Neuronal stem cell (in vitro differentiated cells): ENCODE results near the gene ZFP92.

ENCODE experiments used
- DNase-seq: peaks from one replicate; pipeline ENCODE4 v3.0.0-alpha.2; 2013; ENCODE audit warnings: low spot score
- H2AFZ ChIP-seq: one replicate; pipeline ENCODE4 v1.6.1; 2013; ENCODE audit warnings: mild to moderate bottlenecking, low read length, inconsistent platforms
- H2AK5ac ChIP-seq: 2 replicates; pipeline ENCODE4 v1.6.1; 2013; ENCODE audit warnings: low read depth, mild to moderate bottlenecking, inconsistent platforms, low read length, moderate library complexity, mixed read lengths
- H2BK120ac ChIP-seq: 2 replicates; pipeline ENCODE4 v1.6.1; 2013; ENCODE audit warnings: low read depth, mild to moderate bottlenecking, inconsistent platforms, low read length, moderate library complexity, mixed read lengths
- H2BK12ac ChIP-seq: one replicate; pipeline ENCODE4 v1.6.1; 2013; ENCODE audit warnings: low read length, inconsistent platforms
- H2BK15ac ChIP-seq: 2 replicates; pipeline ENCODE4 v1.6.1; 2013; ENCODE audit warnings: mild to moderate bottlenecking, low read length, inconsistent platforms, mixed read lengths
- H2BK5ac ChIP-seq: one replicate; pipeline ENCODE4 v1.6.1; 2013; ENCODE audit warnings: inconsistent platforms, mild to moderate bottlenecking, low read length, moderate library complexity
- H3K14ac ChIP-seq: one replicate; pipeline ENCODE4 v1.6.1; 2013; ENCODE audit warnings: low read length, inconsistent platforms
- H3K18ac ChIP-seq: 2 replicates; pipeline ENCODE4 v1.6.1; 2013; ENCODE audit warnings: low read length, inconsistent platforms
- H3K23ac ChIP-seq: 2 replicates; pipeline ENCODE4 v1.6.1; 2013; ENCODE audit warnings: low read depth, mild to moderate bottlenecking, mixed read lengths, low read length, inconsistent platforms; ENCODE audit not compliant: poor library complexity
- H3K27ac ChIP-seq: replicated peaks from 3 replicates; pipeline ENCODE4 v1.5.1; 2013; ENCODE audit warnings: low read length, inconsistent platforms
- H3K27me3 ChIP-seq, 3 experiments: 2 replicates each; pipeline ENCODE4 v1.6.1; 2013; ENCODE audit warnings: low read length in 3 of 3, mild to moderate bottlenecking in 2 of 3, inconsistent platforms in 1 of 3, low read depth in 1 of 3, mixed read lengths in 1 of 3, moderate library complexity in 1 of 3; ENCODE audit not compliant: control insufficient read depth in 3 of 3, insufficient read depth in 3 of 3
- H3K36me3 ChIP-seq, 2 donors: replicated peaks in 1 of 2; 2 replicates each; pipeline ENCODE4 v1.6.1; 2013; ENCODE audit warnings: low read length in 2 of 2; ENCODE audit not compliant: control insufficient read depth in 2 of 2, insufficient read depth in 2 of 2
- H3K4ac ChIP-seq: 2 replicates; pipeline ENCODE4 v1.6.1; 2013; ENCODE audit warnings: inconsistent platforms, mild to moderate bottlenecking, low read length, moderate library complexity
- H3K4me1 ChIP-seq, 2 donors: 1 replicate in 1 of 2; 2 replicates in 1 of 2; pipeline ENCODE4 v1.6.1; 2013; ENCODE audit warnings: low read length in 2 of 2, low read depth in 1 of 2; ENCODE audit not compliant: control insufficient read depth in 2 of 2, insufficient read depth in 1 of 2
- H3K4me2 ChIP-seq: one replicate; pipeline ENCODE4 v1.6.1; 2013; ENCODE audit warnings: mild to moderate bottlenecking, low read length, inconsistent platforms; ENCODE audit not compliant: insufficient read depth, poor library complexity, severe bottlenecking
- H3K4me3 ChIP-seq, 2 donors: 2 replicates each; pipeline ENCODE4 v1.5.1; 2013; ENCODE audit warnings: low read length in 2 of 2, mild to moderate bottlenecking in 2 of 2, inconsistent platforms in 1 of 2, moderate library complexity in 1 of 2
- H3K79me1 ChIP-seq: one replicate; pipeline ENCODE4 v1.6.1; 2013; ENCODE audit warnings: low read depth, mild to moderate bottlenecking, inconsistent platforms, low read length, moderate library complexity
- H3K9ac ChIP-seq: one replicate; pipeline ENCODE4 v1.6.1; 2013; ENCODE audit warnings: mild to moderate bottlenecking, low read depth, low read length, inconsistent platforms; ENCODE audit not compliant: poor library complexity
- H3K9me3 ChIP-seq, 2 donors: replicated peaks in 1 of 2; 2 replicates each; pipeline versions ENCODE3 to v1.6.1; 2013; ENCODE audit warnings: low read length in 2 of 2, mild to moderate bottlenecking in 2 of 2, inconsistent platforms in 1 of 2, low read depth in 1 of 2, mixed read lengths in 1 of 2, moderate library complexity in 1 of 2; ENCODE audit not compliant: control insufficient read depth in 2 of 2, insufficient read depth in 1 of 2
- H4K8ac ChIP-seq: one replicate; pipeline ENCODE4 v1.6.1; 2013; ENCODE audit warnings: low read depth, mild to moderate bottlenecking, inconsistent platforms, low read length, moderate library complexity
- H4K91ac ChIP-seq: one replicate; pipeline ENCODE4 v1.6.1; 2013; ENCODE audit warnings: low read length, low read depth, mild to moderate bottlenecking, inconsistent platforms; ENCODE audit not compliant: poor library complexity
- WGBS, 2 donors: extraction: QIAGEN DNeasy Blood & Tissue Kit; methylation state at CpG; one replicate each; pipeline ENCODE4 v1.1.7; 2013; ENCODE audit warnings: missing lambda C conversion rate in 2 of 2, mixed read lengths in 1 of 2; ENCODE audit not compliant: insufficient read length in 2 of 2, insufficient replicate concordance in 1 of 2; ENCODE audit errors: extremely low coverage in 2 of 2; 5-methylcytosine and 5-hydroxymethylcytosine counted together

ZFP92 gene

GRCh38 chrX:153412746-153413720 lies 1.8 kb downstream of the ZFP92 start:
- Histone ChIP-seq H4K8ac (no peak overlapping the region), H3K4me3 (no peak overlapping the region), H3K36me3 (no peaks in the 10 kb centered on the region), H2BK5ac (no peak overlapping the region), H3K18ac (no peak overlapping the region), H2BK15ac (no peak overlapping the region), H3K4ac (no peak overlapping the region), H2AFZ (no peak overlapping the region), H3K9me3 (no peaks in the 10 kb centered on the region), H3K4me1 (no peaks in the 10 kb centered on the region), H3K4me2 (no peak overlapping the region), H3K27ac (no peak overlapping the region), H3K79me1 (no peaks in the 10 kb centered on the region), H2BK120ac (no peak overlapping the region), H3K9ac (no peak overlapping the region), H3K23ac (no peak overlapping the region), H3K14ac (no peak overlapping the region), H4K91ac (no peak overlapping the region), H2BK12ac (no peak overlapping the region), H3K27me3 (peaks cover 0 to 82% (median 10%) of the 10 kb centered on the region in 3 experiments), H2AK5ac (no peak overlapping the region)
- no peak for DNase-seq
- no CpG with 5 or more reads among the region's 23 CpGs for WGBS, 2 donors

GRCh38 chrX:153413731-153414130 lies 2.5 kb downstream of the ZFP92 start:
- Histone ChIP-seq H2BK15ac (no peak overlapping the region), H3K27ac (no peak overlapping the region), H3K14ac (no peak overlapping the region), H2AK5ac (no peak overlapping the region), H3K4me3 (no peak overlapping the region), H3K23ac (no peak overlapping the region), H3K27me3 (peaks cover 0 to 82% (median 10%) of the 10 kb centered on the region in 3 experiments), H3K9me3 (no peaks in the 10 kb centered on the region), H3K18ac (no peak overlapping the region), H3K36me3 (no peaks in the 10 kb centered on the region), H2BK12ac (no peak overlapping the region), H2AFZ (no peak overlapping the region), H3K79me1 (no peaks in the 10 kb centered on the region), H4K91ac (no peak overlapping the region), H3K4me1 (no peaks in the 10 kb centered on the region), H2BK120ac (no peak overlapping the region), H3K9ac (no peak overlapping the region), H4K8ac (no peak overlapping the region), H2BK5ac (no peak overlapping the region), H3K4me2 (no peak overlapping the region), H3K4ac (no peak overlapping the region)
- DNase-seq: no peak
- WGBS, 2 donors: no CpG with 5 or more reads among the region's 11 CpGs

- H3K4me3 ChIP-seq: no peak overlapping the region
- H2AFZ ChIP-seq: no peak overlapping the region
- no peaks in the 10 kb centered on the region for H3K4me1 ChIP-seq
- H3K79me1 ChIP-seq: no peaks in the 10 kb centered on the region
- H3K4ac ChIP-seq: no peak overlapping the region
- no peak overlapping the region for H3K18ac ChIP-seq
- no peaks in the 10 kb centered on the region for H3K9me3 ChIP-seq
- no peak overlapping the region for H3K4me2 ChIP-seq
- no peak overlapping the region for H3K23ac ChIP-seq
- H3K36me3 ChIP-seq: no peaks in the 10 kb centered on the region
- WGBS, 2 donors: no CpG with 5 or more reads among the region's 9 CpGs
- H4K91ac ChIP-seq: no peak overlapping the region
- H2BK15ac ChIP-seq: no peak overlapping the region
- H3K27me3 ChIP-seq: peaks cover 0 to 86% (median 10%) of the 10 kb centered on the region in 3 experiments
- H2AK5ac ChIP-seq: no peak overlapping the region
- H2BK120ac ChIP-seq: no peak overlapping the region
- H3K27ac ChIP-seq: no peak overlapping the region
- no peak overlapping the region for H2BK12ac ChIP-seq
- no peak overlapping the region for H4K8ac ChIP-seq
- no peak overlapping the region for H3K14ac ChIP-seq
- no peak for DNase-seq
- H2BK5ac ChIP-seq: no peak overlapping the region
- no peak overlapping the region for H3K9ac ChIP-seq
Observed at GRCh38 chrX:153414856-153415510, 3.7 kb downstream of the ZFP92 start.

- Histone ChIP-seq H2BK120ac (no peak overlapping the region), H3K79me1 (no peaks in the 10 kb centered on the region), H2BK5ac (no peak overlapping the region), H3K36me3 (no peaks in the 10 kb centered on the region), H2BK15ac (no peak overlapping the region), H3K4me1 (no peaks in the 10 kb centered on the region), H3K4me2 (no peak overlapping the region), H4K91ac (no peak overlapping the region), H3K4me3 (no peak overlapping the region), H3K9ac (no peak overlapping the region), H3K23ac (no peak overlapping the region), H3K14ac (no peak overlapping the region), H3K4ac (no peak overlapping the region), H3K27ac (no peak overlapping the region), H3K27me3 (peaks cover 0 to 78% (median 2%) of the 10 kb centered on the region in 3 experiments), H3K9me3 (no peaks in the 10 kb centered on the region), H2AFZ (no peak overlapping the region), H2AK5ac (no peak overlapping the region), H4K8ac (no peak overlapping the region), H2BK12ac (no peak overlapping the region), H3K18ac (no peak overlapping the region)
- no CpG with 5 or more reads among the region's 12 CpGs for WGBS, 2 donors
- no peak for DNase-seq
Observed at GRCh38 chrX:153416781-153417450, 5.6 kb downstream of the ZFP92 start.
